IPS-20b (cell line): Measurements from ENCODE around the gene SNAPC4.

Experiments
- H3K27ac ChIP-seq: one replicate; pipeline ENCODE4 v1.5.1; 2013; ENCODE audit warnings: low read length
- H3K27me3 ChIP-seq: 2 replicates; pipeline ENCODE4 v1.6.1; 2013; ENCODE audit warnings: mild to moderate bottlenecking, low read length, inconsistent platforms; ENCODE audit not compliant: insufficient read depth
- H3K36me3 ChIP-seq: 2 replicates; pipeline ENCODE4 v1.6.1; 2013; ENCODE audit warnings: low read depth, mild to moderate bottlenecking, inconsistent platforms, low read length, moderate library complexity; ENCODE audit not compliant: insufficient read depth
- H3K4me1 ChIP-seq: 2 replicates; pipeline ENCODE4 v1.6.1; 2013; ENCODE audit warnings: mild to moderate bottlenecking, control low read depth, inconsistent platforms, low read length, moderate library complexity; ENCODE audit not compliant: insufficient read depth
- H3K4me3 ChIP-seq: 2 replicates; pipeline ENCODE4 v1.5.1; 2013; ENCODE audit warnings: mild to moderate bottlenecking, low read length, inconsistent platforms
- H3K9ac ChIP-seq: 2 replicates; pipeline ENCODE4 v1.6.1; 2013; ENCODE audit warnings: low read depth, mild to moderate bottlenecking, inconsistent platforms, low read length, moderate library complexity
- H3K9me3 ChIP-seq: 2 replicates; pipeline ENCODE4 v1.6.1; 2013; ENCODE audit warnings: mild to moderate bottlenecking, low read depth, low read length, inconsistent platforms; ENCODE audit not compliant: insufficient read depth

Gene SNAPC4

DNA sequence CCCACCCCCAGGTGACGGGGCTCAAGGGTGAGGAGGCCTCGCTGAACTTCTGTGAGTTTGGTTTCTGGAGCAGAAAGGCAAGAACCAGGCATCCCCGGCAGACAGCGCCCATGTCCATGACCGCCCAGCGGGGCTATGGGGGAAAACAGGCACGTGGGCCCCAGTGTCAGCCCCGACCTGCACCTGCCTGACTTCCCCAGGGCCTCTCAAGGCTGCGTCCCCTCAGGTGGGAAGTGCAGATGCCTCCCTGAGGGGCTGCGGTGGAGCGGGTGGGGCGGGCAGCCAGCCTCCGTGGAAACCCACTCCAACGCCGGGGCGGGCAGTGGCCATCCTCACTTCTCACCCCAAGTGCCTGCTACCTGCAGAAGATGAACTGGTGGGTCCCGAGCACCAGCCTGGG is 19.6 kb downstream of the SNAPC4 start:
- H3K36me3 ChIP-seq: peaks cover 72% of the 10 kb centered on the region

DNA sequence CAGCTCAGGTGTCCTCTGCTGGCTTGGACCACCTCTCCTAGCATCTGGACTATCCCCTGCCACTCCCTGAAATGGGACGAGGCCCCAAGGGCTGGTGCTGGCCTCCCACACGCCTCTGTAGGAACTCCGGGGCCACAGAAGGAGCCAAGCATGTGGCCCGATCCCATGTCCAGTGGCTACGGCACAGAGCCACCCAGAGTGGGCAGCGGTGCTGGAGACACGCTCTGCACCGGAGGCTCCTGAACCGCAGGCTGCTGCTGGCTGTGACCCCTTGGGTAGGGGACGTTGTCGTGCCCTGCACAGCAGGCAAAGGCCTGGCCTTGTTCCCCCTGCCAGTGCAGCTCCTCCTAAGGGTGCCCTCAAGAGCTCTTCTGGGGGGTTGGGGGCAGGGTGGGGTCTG is 20.1 kb downstream of the SNAPC4 start:
- no peaks in the 10 kb centered on the region for H3K9me3 ChIP-seq
- no peak overlapping the region for H3K4me3 ChIP-seq
- no peak overlapping the region for H3K27ac ChIP-seq
- H3K9ac ChIP-seq: no peak overlapping the region
- H3K4me1 ChIP-seq: no peaks in the 10 kb centered on the region
- H3K36me3 ChIP-seq: peaks cover 68% of the 10 kb centered on the region
- H3K27me3 ChIP-seq: no peaks in the 10 kb centered on the region

More for the DNA sequence above, 19.6 kb downstream of the SNAPC4 start:
- Histone ChIP-seq H3K4me3 (no peak overlapping the region), H3K9me3 (no peaks in the 10 kb centered on the region), H3K9ac (no peak overlapping the region), H3K27me3 (no peaks in the 10 kb centered on the region), H3K27ac (no peak overlapping the region), H3K4me1 (no peaks in the 10 kb centered on the region)

DNA sequence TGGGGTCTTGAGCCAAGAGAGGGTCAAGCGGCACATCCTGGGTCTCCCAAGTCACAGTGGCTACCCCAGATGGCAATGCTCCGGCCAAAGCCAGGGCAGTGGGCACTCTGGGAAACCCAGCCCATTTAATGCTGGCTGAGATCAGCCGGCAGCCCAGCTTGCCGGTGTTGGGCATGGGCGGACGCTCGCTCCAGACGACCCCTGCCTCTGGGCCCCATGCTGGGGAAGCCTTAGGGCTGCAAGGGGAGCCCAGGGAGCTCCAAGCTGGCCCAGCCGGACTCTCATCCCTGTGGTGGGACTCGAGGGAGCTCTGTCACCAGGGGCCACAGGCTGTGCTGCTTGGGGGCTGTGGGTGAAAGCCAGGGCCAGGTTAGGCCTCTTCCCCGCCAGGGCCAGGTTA is 20.6 kb downstream of the SNAPC4 start:
- Histone ChIP-seq H3K9me3 (no peaks in the 10 kb centered on the region), H3K9ac (no peak overlapping the region), H3K4me3 (no peak overlapping the region), H3K4me1 (no peaks in the 10 kb centered on the region), H3K27me3 (no peaks in the 10 kb centered on the region), H3K27ac (no peak overlapping the region), H3K36me3 (peaks cover 63% of the 10 kb centered on the region)

DNA sequence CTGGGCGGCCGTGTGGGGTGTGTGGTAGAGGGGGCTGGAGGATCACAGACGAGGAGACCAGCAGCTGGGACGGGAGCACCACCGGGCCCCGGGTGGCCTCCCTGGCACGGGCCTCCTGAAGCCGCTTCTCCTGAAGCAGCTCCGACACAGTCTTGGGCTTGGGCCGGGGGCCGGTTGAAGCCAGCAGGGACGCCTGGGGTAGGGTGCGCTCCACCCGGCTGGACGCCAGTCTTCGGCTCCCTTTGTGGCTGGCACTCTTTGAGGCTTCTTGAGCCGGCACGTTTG is 21.0 kb downstream of the SNAPC4 start:
- Histone ChIP-seq H3K27ac (no peak overlapping the region), H3K9me3 (no peaks in the 10 kb centered on the region), H3K27me3 (no peaks in the 10 kb centered on the region), H3K4me1 (no peaks in the 10 kb centered on the region), H3K36me3 (peaks cover 58% of the 10 kb centered on the region), H3K4me3 (no peak overlapping the region), H3K9ac (no peak overlapping the region)

DNA sequence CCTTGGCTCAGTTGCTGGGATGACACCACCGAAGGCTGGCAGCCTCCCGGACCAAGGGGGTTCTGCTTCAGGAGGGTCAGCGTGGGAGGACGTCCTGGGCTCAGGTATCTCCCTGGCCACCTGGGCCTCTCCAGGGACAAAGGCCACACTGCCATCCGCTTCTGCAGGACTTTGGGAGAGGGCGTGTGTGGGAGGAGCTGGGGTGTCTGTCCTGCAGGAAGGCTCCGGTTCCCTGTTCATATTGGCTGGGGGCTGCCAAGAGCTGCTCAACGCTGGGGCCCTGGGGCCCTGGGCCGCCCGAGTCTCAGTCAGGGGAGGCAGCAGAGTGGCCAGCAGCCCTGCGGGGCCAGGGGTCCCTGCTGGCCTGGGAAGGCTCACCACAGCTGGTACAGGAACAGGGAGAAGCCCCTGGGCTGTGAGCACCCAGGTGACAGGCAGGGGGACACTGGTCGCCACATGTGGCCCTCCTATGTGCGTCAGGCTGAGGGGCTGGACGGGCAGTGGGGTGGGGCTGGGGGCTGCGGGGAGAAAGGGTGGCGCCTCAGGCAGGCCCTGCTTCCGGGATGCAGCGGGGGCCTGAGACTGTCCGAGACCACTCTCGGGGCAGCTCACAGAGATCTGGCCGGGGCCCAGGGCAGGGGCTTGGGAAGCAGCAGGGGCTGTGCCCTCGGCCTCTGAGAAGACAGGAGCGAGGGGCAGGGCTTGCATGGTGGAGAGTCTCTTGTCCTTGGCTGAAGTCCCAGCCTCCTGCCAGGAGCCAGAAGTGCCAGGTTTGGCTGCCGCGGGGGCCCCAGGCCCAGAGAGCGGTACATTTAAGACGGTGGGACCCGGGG is 21.6 kb downstream of the SNAPC4 start:
- Histone ChIP-seq H3K9me3 (no peaks in the 10 kb centered on the region), H3K27ac (no peak overlapping the region), H3K36me3 (peaks cover 53% of the 10 kb centered on the region), H3K4me1 (no peaks in the 10 kb centered on the region), H3K4me3 (no peak overlapping the region), H3K27me3 (no peaks in the 10 kb centered on the region), H3K9ac (no peak overlapping the region)

DNA sequence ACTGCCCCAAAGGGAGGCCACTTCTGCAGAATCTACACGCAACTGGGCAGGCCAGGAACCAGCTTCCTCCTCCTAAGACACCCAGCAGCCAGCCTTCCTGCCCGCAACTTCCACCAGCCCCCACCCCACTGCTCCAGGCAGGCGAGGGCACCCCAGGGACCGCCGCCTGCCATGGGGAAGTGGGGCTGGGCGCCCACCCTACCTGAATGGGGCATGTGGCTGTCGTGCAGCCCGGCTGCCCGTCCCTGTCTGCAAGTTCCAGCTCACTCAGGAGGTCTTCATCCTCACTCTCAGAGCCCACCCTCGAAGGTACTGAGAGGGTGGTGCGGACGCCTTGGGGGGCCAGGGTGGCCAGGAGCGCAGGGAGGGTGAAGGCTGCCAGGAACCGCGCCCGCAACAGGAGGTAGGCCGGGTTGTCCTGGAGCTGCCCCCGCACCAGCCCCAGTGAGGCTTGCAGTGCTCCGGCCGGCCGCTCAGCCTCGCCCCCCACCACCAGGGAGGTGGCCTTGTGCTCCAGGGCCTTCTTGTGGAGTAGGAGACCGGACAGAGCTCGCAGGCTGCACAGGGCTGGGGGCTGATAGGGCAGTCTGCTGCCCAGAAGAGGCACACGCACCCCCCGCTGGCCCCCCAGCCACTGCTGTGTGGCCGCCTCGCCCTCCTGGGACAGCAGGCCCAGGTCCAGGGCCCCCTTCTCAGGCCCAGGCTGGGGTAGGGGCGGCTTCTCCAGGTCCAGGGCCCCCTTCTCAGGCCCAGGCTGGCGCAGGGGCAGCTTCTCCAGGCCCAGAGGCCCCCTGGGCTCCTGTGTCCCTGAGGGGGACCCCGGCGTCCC is 22.4 kb downstream of the SNAPC4 start:
- Histone ChIP-seq H3K36me3 (peaks cover 44% of the 10 kb centered on the region), H3K4me1 (no peaks in the 10 kb centered on the region), H3K9ac (no peak overlapping the region)

DNA sequence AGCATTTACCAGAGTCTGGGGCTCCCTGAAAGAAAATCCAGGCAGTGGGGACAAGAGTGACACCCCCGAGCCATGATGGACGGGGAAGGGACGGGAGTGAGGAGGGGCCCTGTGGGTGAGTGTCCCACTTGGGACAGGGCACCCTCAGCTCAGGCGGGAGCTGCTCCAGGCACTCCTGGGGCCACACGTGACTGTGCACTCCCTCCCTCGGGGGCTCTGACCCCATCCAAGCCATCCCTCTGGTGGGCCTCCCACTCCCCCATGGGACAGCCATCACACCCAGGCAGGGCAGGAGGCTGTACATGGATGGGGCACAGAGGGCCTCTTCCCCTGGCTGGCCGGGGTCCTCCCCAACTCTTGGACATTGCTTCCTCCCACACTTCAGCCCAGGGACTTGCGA is 23.5 kb downstream of the SNAPC4 start:
- Histone ChIP-seq H3K9ac (no peak overlapping the region), H3K9me3 (no peaks in the 10 kb centered on the region), H3K4me1 (no peaks in the 10 kb centered on the region), H3K36me3 (peaks cover 33% of the 10 kb centered on the region), H3K27ac (no peak overlapping the region), H3K4me3 (no peak overlapping the region), H3K27me3 (no peaks in the 10 kb centered on the region)

More for the DNA sequence above, 22.4 kb downstream of the SNAPC4 start:
- no peak overlapping the region for H3K27ac ChIP-seq
- H3K4me3 ChIP-seq: no peak overlapping the region
- no peaks in the 10 kb centered on the region for H3K9me3 ChIP-seq
- H3K27me3 ChIP-seq: no peaks in the 10 kb centered on the region

DNA sequence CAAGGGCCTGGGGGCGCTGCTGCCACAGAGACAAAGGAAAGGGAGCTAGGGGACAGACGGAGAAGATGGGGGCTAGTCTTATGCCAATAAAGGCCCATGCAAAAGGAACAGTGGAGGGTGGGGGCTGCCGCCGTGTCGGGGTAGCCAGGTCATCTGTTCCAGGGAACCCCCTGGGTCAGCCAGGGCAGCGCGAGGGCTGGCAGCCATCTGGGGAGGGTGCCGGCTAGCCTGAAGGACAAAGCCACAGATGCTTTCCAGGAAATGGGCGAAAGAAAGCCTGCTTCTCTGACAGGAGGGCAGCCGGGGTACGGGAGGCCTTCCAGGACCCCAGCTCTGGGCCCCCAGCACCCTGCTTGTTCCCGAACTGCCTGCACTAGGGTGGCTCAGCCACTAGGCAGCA is 24.9 kb downstream of the SNAPC4 start:
- Histone ChIP-seq H3K4me3 (no peak overlapping the region), H3K9ac (no peak overlapping the region), H3K27ac (no peak overlapping the region), H3K4me1 (no peaks in the 10 kb centered on the region), H3K36me3 (peaks cover 23% of the 10 kb centered on the region), H3K27me3 (no peaks in the 10 kb centered on the region), H3K9me3 (no peaks in the 10 kb centered on the region)

DNA sequence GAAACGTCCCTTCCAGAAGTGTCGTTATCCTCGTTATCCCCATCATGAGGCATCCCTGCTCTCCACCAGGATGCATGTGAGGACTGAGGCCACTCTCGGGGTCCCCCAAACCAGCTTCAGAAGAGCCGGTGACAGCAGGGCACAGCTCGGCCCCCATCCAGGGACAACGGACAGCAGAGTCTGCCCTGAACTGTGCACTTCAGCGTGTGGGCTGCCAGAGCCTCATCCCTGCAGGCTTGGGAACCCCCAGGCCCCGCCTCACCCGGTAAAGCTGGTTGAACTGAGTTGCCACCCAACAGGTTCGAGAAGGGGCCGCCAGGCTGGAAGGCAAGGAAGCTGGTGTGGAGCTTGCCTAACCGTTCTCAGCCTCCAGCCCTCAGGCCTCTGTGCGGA is 25.8 kb downstream of the SNAPC4 start:
- Histone ChIP-seq H3K4me3 (no peak overlapping the region), H3K9me3 (no peaks in the 10 kb centered on the region), H3K27ac (no peak overlapping the region), H3K27me3 (no peaks in the 10 kb centered on the region), H3K36me3 (peaks cover 15% of the 10 kb centered on the region), H3K9ac (no peak overlapping the region), H3K4me1 (no peaks in the 10 kb centered on the region)

DNA sequence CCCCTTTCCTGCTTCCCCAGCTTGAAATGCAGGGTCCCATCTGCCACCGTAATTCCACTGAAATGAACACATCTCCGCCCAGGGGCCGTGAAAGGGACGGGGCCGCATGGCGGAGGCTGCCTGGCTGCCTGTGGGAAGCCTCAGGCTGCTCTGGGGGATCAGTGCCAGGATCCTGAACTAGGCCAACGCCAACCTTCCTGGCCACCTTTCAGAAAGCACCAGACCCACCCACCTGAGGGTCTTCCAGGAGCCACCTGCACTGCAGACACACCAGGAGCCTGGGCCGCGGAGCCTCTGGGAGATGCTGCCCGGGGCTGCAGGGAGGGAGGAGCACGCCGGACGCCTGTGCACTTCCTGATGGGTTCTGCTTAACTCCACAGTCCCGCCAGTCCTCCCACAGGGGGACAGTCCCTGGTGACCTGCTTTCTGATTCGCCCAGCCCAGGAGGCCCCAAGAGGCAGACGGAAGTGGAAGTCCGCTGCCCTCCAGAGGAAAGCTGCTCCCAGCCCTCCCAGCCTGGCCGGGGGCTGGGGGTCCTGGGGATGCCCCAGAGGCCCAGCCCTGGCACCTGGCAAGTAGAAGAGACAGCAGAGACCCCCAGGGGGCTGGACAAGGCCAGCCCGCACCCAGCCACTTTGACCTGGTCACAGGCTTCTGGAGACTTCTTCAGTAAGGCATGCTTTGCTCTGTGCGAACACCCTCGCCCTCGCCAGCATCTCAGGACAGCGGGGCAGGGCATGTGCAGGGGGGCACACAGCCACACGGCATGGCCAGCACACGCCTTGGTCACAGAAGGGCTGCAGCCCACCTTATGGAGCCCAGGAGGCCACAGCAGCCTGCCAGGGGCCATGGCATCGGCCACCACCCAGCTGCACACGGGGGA is 26.4 kb downstream of the SNAPC4 start, which contains the start of gene CARD9:
CARD9 (minus strand) TSS at position 370 of the 883 bp plus-strand sequence. CDS start 1,591 bp downstream, outside the sequence.
- Histone ChIP-seq H3K36me3 (0 out of 2 replicates have a peak, but pooled peaks cover 11% of the 10 kb centered on the region), H3K4me1 (no peaks in the 10 kb centered on the region), H3K27me3 (no peaks in the 10 kb centered on the region), H3K9ac (no peak within 1 kb of the TSS), H3K9me3 (no peaks in the 10 kb centered on the region), H3K27ac (no peak within 1 kb of the TSS), H3K4me3 (no peak within 1 kb of the TSS)

DNA sequence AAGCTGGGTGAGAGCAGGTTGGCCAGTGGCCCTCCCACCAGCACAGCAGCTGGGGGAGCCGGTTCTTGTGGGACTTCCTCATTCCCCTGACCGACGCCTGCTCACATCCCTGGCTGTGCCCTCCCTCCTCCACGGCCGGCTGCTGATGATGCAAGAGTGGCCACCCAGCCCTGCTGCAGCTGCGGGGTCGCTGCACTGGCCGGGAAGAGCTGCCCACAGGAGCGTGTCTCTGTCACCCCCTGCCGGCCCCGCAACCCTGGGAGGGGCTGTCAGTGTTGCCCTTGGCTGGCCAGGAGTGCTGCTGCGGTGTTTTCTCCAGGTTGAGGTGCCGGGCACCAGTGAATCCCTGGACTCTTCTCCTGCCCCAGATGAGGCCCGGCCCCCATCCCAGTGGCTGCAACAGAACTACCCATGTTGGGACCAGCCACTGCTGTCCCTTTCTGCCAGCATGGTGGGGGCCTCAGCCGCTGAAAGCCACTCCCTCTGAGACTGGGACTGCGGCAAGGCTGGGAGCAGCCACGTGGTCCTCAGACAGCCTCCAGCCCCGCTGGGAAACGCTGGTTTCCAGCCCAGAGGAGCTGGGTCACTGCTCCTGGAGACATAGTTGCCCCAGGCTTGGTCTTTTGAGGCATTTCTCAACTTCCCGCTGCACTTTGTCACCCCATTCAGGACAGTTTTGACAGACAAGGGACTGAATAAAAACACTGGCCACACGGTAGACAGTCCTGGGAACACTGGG is 27.2 kb downstream of the SNAPC4 start:
- Histone ChIP-seq H3K4me3 (no peak overlapping the region), H3K9ac (no peak overlapping the region; the same call in 1 of the 2 replicates), H3K27ac (no peak overlapping the region), H3K9me3 (no peaks in the 10 kb centered on the region), H3K27me3 (no peaks in the 10 kb centered on the region), H3K36me3 (0 out of 2 replicates have a peak, but pooled peaks cover 11% of the 10 kb centered on the region), H3K4me1 (no peaks in the 10 kb centered on the region)
